NCI-H1436 treated with DMSO at 0.1 percent for 48 hours (cell line): ENCODE measurements around the gene ABCB11.

Source experiments
- DNase-seq: peaks from one replicate; lab custom pipeline; 2025; lab: John Stamatoyannopoulos, UW

Gene ABCB11

GRCh38 chr2:169007941-169008340, 23.2 kb downstream of the ABCB11 start:
- no peak for DNase-seq

GRCh38 chr2:169007356-169007755, 23.8 kb downstream of the ABCB11 start:
- no peak for DNase-seq

GRCh38 chr2:169006665-169007064, 24.5 kb downstream of the ABCB11 start:
- no peak for DNase-seq

- no peak for DNase-seq
Measured at GRCh38 chr2:169005994-169006393, 25.1 kb downstream of the ABCB11 start.

DNA sequence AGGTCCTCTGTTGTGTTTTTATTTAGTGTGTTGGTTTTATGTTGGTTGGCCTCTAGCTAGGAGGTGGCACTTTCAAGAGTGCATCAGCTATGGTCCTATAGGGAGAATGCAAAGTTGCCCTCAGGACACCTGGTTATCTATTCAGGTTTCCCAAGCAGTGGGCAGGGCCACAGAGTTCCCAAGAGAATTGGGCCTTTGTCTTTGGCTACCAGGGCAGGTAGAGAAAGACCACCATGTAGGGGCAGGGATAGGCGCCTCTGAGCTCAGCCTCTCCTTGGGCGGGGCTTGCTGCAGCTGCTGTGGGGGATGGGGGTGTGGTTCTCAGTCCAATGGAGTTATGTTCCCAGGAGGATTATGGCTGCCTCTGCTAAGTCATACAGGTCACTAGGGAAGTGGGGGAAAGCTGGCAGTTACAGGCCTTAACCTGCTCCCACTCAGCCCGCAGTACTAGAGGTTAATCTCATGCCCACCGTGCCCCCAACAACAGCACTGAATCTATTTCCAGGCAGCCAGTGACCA, 26.0 kb downstream of the ABCB11 start:
- no peak for DNase-seq

DNA sequence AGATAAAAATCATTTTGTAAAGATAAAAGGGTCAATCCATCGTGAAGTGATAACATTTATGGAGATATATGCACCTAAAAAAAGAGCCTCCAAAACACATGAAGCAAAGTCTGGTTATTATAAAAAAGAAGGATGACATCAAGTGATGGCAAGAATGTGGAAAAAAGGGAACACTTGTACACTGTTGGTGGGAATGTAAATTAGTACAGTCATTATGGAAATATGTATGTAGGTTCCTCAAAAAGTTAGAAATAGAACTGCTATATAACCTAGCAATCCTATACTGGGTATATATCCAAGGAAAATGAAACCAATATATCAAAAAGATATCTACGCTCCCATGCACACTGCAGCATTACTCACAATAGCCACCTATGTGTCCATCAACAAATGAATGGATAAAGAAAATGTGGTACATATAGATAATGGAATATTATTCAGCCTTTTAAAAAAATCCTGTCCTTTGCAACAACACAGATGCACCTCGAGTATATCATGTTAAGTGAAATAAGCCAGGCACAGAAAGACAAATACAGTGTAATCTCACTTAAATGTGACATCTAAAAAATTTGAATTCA, 28.9 kb downstream of the ABCB11 start:
- DNase-seq, result no peak

DNA sequence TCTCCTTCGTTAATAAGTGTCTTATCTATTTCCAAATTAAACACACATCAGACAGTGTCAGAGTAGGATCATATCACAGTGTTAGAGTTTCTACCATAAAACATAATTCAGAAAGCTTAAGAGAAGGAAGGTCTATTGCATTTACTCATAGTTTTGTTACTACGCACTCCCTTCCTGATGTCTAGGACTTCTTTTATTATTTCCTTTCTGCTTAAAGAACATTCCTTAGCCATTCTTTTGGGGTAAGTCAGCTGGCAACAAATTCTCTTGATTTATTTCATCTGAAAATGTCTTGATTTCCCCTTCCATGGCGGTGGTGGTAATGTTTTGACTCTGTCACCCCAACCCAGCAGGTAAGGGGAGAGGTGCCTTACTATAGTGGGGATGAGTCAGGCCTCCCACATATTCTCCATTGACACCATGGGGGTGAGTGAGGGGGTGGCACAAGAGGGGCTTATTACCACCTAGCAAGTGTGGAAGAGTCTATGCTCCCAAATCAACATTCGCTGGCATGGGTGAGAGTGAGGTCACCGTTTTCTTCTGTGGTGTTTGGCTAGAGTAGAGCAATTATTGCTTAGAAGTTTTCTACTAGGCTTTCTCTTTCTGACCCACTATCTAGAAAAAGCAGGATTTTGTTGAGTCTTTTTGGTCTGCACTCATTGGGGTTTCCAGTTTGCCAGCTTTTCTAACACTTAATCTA, 29.9 kb downstream of the ABCB11 start:
- DNase-seq, result no peak

DNA sequence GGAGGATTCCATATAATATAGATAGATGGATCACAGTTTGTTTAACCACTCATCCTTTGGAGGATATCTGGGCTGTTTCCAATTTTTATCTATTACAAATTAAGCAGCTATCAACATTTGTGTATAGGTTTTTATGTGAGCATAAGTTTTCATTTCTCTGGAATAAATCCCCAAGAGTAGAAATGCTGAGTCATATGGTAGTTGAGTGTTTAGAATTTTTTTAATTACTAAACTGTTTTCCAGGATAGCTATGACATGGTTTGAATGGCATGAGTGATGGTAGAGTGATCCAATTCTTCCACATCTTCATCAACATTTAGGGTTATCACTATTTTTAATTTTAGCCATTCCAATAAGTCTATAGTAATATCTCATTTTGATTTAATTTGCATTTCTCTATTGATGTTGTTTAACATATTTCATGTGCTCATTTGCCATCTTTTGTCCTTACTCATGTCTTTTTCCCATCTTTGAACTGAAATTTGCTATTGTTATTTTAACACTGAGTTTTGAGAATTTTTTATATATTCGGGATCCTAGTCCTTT, 31.4 kb downstream of the ABCB11 start:
- DNase-seq, result no peak

GRCh38 chr2:168998609-168999211, 32.4 kb downstream of the ABCB11 start:
- no peak for DNase-seq

DNA sequence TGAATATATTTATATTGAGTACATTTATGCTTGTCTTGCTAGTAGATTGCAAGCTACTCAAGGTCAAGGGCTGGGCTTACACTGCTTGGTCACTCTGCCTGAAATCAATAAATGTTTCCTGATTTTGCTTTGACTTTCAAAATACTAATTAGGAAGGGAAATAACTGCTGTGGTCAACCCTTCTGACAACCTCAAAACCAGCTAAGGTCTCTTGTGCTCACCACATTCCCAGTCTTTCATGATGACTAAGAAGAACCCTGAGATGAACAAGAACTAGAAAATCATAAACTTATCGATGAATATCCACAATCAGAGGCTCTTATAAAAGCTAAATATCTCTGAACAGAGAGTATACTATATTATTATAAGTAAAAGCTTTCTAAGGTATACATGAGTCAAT, 33.3 kb downstream of the ABCB11 start:
- DNase-seq, result no peak

GRCh38 chr2:168997118-168997521, 34.0 kb downstream of the ABCB11 start:
- DNase-seq, result no peak

DNA sequence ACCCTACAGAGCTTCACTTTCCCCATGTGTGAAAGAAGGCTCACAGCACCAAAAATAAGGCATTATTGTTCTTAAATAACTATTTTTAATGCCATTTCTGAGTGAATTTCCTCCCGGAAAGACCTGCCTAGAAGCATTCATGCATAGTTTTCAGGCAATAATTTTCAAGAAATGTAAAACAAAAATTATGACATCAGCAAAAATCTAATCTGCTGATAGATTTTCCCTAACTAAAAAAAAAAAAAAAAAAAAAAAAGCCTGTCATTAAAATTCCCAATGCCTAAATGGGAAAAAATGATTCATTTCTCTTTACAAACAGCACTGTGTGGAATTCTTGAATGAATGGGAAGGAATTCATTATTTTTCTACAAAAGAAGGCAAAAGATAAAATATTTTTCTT, 35.4 kb downstream of the ABCB11 start:
- DNase-seq, result no peak

GRCh38 chr2:168993538-168993937, 37.6 kb downstream of the ABCB11 start:
- DNase-seq, result no peak

- no peak for DNase-seq
Measured at GRCh38 chr2:168992591-168993349, 38.4 kb downstream of the ABCB11 start.

- DNase-seq, result no peak
Measured at GRCh38 chr2:168992026-168992425, 39.1 kb downstream of the ABCB11 start.

GRCh38 chr2:168988755-168989154, 42.4 kb downstream of the ABCB11 start:
- no peak for DNase-seq

DNA sequence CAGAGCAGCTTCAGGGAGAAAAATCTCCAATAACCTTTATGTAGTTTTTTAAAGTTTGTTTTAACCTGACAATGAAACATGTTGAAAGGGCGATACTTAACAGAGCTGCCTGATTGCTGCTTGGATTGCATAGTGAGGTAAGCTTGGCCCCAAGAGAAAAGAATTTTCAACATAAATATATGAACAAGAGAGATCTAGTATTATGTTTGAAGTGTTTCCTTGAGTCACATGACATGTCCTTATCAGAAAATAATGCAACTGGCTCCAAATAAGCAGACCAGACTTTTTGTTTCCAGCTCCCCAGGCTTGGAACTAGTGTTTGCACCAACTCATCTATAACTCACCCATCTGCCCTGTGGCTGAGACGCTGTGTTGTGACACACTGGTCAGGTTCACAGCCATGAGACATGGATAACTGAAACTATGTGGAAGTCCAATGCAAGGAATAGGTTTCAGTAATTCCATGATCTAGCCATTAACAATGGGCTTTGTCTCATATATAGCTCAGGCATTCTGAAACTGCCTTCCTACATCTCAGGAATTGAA, 44.7 kb downstream of the ABCB11 start:
- DNase-seq, result no peak

- DNase-seq, result no peak
Measured at GRCh38 chr2:168981651-168982050, 49.5 kb downstream of the ABCB11 start.

DNA sequence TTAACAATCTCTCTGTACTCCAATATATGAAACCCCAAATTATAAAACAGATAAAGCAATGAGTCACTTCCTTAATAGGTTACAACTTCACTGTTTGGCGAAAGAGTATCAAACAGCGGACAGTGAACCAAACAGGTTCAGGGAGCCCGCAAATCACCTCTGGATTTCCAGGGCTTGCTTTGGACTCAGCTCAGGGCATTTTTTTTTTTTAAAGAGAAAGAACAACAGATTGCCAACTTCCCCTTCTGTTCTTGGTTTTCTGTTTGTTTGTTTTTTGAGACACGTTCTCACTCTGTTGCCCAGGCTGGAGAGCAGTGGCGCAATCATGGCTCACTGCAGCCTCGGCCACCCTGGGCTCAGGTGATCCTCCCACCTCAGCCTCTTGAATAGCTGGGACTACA, 52.7 kb downstream of the ABCB11 start:
- no peak for DNase-seq

- DNase-seq, result no peak
Measured at GRCh38 chr2:168977608-168978007, 53.5 kb downstream of the ABCB11 start.

GRCh38 chr2:168976034-168976654, 55.0 kb downstream of the ABCB11 start:
- no peak for DNase-seq

DNA sequence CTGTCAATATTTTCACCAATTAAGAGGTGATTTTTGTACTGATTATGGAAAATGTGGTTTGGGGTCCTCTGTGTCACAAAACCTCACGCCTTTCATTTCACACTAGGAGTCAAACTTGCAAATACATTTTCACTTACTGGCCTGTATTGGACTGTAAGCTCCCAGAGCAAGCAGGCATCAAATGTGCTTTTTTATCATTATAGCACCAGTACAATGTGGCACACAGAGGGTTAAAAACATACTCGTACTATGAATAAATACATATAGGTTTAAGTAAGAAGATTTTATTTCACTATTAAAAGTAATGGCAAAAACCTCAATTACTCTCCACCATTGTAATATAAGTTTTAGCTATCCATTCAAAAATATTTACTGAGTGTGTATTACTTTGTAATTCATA, 56.7 kb downstream of the ABCB11 start:
- no peak for DNase-seq
